Keratinocyte (primary cell): ENCODE measurements around the gene SPDL1. TPM values are rescaled to one million over a fixed set of nuclear protein-coding genes. Genes with fewer than 3 reads are reported as not detected.

ENCODE experiments used
- DNase-seq: peaks from one replicate; pipeline ENCODE4 v3.0.0-alpha.2; 2011; ENCODE audit warnings: low read depth, missing footprints, low spot score
- FAIRE-seq: peaks from 2 replicates; lab custom pipeline; 2011; peaks lifted over from hg19 to GRCh38; lab: Jason Lieb, UNC
- H2AFZ ChIP-seq: 2 replicates; pipeline ENCODE4 v1.6.0; 2012; ENCODE audit warnings: low read length, control low read depth, inconsistent platforms; ENCODE audit not compliant: control insufficient read depth
- H3K27ac ChIP-seq: 2 replicates; pipeline ENCODE4 v1.5.1; 2011; ENCODE audit warnings: low read length; ENCODE audit not compliant: control insufficient read depth, insufficient read depth
- H3K27me3 ChIP-seq: 3 replicates; pipeline ENCODE4 v1.6.0; 2011; ENCODE audit warnings: low read length; ENCODE audit not compliant: control insufficient read depth, insufficient read depth; ENCODE audit errors: extremely low read depth
- H3K36me3 ChIP-seq, 2 experiments: 2 replicates in 1 of 2; 3 replicates in 1 of 2; pipeline ENCODE4 v1.5.1; 2011; ENCODE audit warnings: low read length in 2 of 2, mild to moderate bottlenecking in 1 of 2; ENCODE audit not compliant: control insufficient read depth in 2 of 2, insufficient read depth in 2 of 2; ENCODE audit errors: extremely low read depth in 1 of 2
- H3K4me1 ChIP-seq: 3 replicates; pipeline ENCODE4 v1.5.1; 2011; ENCODE audit warnings: low read length; ENCODE audit not compliant: control insufficient read depth, insufficient read depth; ENCODE audit errors: extremely low read depth
- H3K4me2 ChIP-seq: 3 replicates; pipeline ENCODE4 v1.6.0; 2011; ENCODE audit warnings: low read depth, low read length; ENCODE audit not compliant: control insufficient read depth, insufficient read depth; ENCODE audit errors: extremely low read depth
- H3K4me3 ChIP-seq, 3 experiments: fragments of 200-600 bp in 1 of 3; sonication (generic) in 1 of 3; 2 replicates in 2 of 3; 3 replicates in 1 of 3; pipeline ENCODE4 v1.5.1; 2011 to 2016; ENCODE audit warnings: low read length in 3 of 3, mild to moderate bottlenecking in 3 of 3, control low read depth in 2 of 3, inconsistent platforms in 1 of 3, low read depth in 1 of 3, mixed read lengths in 1 of 3, mixed run types in 1 of 3, moderate library complexity in 1 of 3; ENCODE audit not compliant: control insufficient read depth in 2 of 3, insufficient read depth in 2 of 3; ENCODE audit errors: extremely low read depth in 1 of 3
- H3K79me2 ChIP-seq: 2 replicates; pipeline ENCODE4 v1.6.0; 2012; ENCODE audit warnings: low read length; ENCODE audit not compliant: control insufficient read depth, insufficient read depth
- H3K9ac ChIP-seq: 3 replicates; pipeline ENCODE4 v1.6.0; 2011; ENCODE audit warnings: low read length; ENCODE audit not compliant: control insufficient read depth, insufficient read depth; ENCODE audit errors: extremely low read depth
- H3K9me1 ChIP-seq: 3 replicates; pipeline ENCODE4 v1.6.0; 2011; ENCODE audit warnings: low read length; ENCODE audit not compliant: control insufficient read depth, insufficient read depth; ENCODE audit errors: extremely low read depth
- H3K9me3 ChIP-seq: 2 replicates; pipeline ENCODE4 v1.5.1; 2012; ENCODE audit warnings: low read depth, low read length; ENCODE audit not compliant: control insufficient read depth
- H4K20me1 ChIP-seq: 3 replicates; pipeline ENCODE4 v1.6.0; 2011; ENCODE audit warnings: low read length; ENCODE audit not compliant: control insufficient read depth, insufficient read depth; ENCODE audit errors: extremely low read depth
- EZH2 ChIP-seq: IDR thresholded peaks from one replicate; pipeline ENCODE4 v1.6.1; 2012; ENCODE audit warnings: inconsistent platforms, mild to moderate bottlenecking, low read length, moderate library complexity
- dilution Hi-C: fragments of 300-500 bp; cut with MboI; formaldehyde crosslinking; loops from one replicate; pipeline ENCODE4 v1.7.0; 2020; ENCODE audit warnings: low sequenced_read_pairs; ENCODE audit not compliant: extremely low pct_ligation_motif_present
- polyA plus RNA-seq, 5 experiments: library from polyadenylated mRNA; depleted of rRNA in 3 of 5; stranded (reverse) in 3 of 5; stranded (forward) in 1 of 5; unstranded in 1 of 5; fragments of >200 nt; gene quantifications; 1 replicate in 1 of 5; 2 replicates in 3 of 5; 3 replicates in 1 of 5; pipeline versions ENCODE4 v1.2.1 to v1.2.3, GENCODE V29; 2011 to 2012; ENCODE audit warnings: missing spikeins in 2 of 5, low read depth in 1 of 5, low replicate concordance in 1 of 5
- TF ChIP-seq, protein P1 (sequence below), 3 experiments: IDR thresholded peaks in 1 of 3; conservative IDR thresholded peaks in 1 of 3; optimal IDR thresholded peaks in 1 of 3; 2 replicates in 2 of 3; 3 replicates in 1 of 3; pipeline versions ENCODE3 to v1.5.1; 2011; ENCODE audit warnings: low read length in 3 of 3, mild to moderate bottlenecking in 3 of 3, moderate library complexity in 2 of 3, control low read depth in 1 of 3, inconsistent platforms in 1 of 3; ENCODE audit not compliant: insufficient read depth in 2 of 3; ENCODE audit errors: extremely low read depth in 1 of 3

Gene SPDL1
- polyA plus RNA-seq, 1 donor (not counting 4 experiments of a cell fraction or from before 2014, with no cell fraction given): 24.6 TPM

DNA sequence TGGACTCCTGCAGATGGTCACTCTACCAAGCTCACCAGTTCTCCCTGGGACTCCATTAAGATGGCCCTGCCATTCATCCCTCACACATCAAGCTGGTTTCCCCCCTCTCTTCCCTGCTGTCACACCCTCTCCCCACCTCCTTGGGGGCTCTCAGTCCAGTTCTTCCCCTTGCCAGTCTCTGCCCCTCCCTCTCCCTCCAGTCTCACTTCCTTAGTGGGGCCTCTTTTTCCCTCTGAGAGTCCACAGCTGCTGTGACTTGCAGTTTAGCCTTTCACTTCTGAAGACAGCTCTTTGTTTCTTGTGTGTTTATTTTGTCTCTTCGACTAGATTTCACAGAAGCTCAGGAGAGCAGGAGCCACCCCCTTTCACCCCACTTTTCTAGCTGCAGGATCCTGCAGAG lies 64.0 kb downstream of the SPDL1 start:
- H3K79me2 ChIP-seq: no peaks in the 10 kb centered on the region
- FAIRE-seq (no peak), DNase-seq (no peak)
- H3K9ac ChIP-seq: no peak overlapping the region
- no peak overlapping the region for H3K4me3 ChIP-seq
- no peak overlapping the region for H2AFZ ChIP-seq
- dilution Hi-C loops: no loop called here
- no peaks in the 10 kb centered on the region for H4K20me1 ChIP-seq
- H3K4me2 ChIP-seq: no peak overlapping the region
- H3K36me3 ChIP-seq: no peaks in the 10 kb centered on the region
- no peaks in the 10 kb centered on the region for H3K9me1 ChIP-seq
- H3K27me3 ChIP-seq: no peaks in the 10 kb centered on the region
- H3K4me1 ChIP-seq: peaks cover 17% of the 10 kb centered on the region
- no peaks in the 10 kb centered on the region for H3K9me3 ChIP-seq
- H3K27ac ChIP-seq: no peak overlapping the region
- TF ChIP-seq EZH2: no peak
- TF ChIP-seq, protein P1, sequence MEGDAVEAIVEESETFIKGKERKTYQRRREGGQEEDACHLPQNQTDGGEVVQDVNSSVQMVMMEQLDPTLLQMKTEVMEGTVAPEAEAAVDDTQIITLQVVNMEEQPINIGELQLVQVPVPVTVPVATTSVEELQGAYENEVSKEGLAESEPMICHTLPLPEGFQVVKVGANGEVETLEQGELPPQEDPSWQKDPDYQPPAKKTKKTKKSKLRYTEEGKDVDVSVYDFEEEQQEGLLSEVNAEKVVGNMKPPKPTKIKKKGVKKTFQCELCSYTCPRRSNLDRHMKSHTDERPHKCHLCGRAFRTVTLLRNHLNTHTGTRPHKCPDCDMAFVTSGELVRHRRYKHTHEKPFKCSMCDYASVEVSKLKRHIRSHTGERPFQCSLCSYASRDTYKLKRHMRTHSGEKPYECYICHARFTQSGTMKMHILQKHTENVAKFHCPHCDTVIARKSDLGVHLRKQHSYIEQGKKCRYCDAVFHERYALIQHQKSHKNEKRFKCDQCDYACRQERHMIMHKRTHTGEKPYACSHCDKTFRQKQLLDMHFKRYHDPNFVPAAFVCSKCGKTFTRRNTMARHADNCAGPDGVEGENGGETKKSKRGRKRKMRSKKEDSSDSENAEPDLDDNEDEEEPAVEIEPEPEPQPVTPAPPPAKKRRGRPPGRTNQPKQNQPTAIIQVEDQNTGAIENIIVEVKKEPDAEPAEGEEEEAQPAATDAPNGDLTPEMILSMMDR (optimal IDR thresholded peaks at IDR 0.05 in 1 of 3, IDR thresholded peaks at IDR 0.05 in 1 of 3, conservative IDR thresholded peaks at IDR 0.05 in 1 of 3; ENCODE audit: extremely low read depth in 1 of 3, insufficient read depth in 2 of 3, low read length in 3 of 3): no peak

DNA sequence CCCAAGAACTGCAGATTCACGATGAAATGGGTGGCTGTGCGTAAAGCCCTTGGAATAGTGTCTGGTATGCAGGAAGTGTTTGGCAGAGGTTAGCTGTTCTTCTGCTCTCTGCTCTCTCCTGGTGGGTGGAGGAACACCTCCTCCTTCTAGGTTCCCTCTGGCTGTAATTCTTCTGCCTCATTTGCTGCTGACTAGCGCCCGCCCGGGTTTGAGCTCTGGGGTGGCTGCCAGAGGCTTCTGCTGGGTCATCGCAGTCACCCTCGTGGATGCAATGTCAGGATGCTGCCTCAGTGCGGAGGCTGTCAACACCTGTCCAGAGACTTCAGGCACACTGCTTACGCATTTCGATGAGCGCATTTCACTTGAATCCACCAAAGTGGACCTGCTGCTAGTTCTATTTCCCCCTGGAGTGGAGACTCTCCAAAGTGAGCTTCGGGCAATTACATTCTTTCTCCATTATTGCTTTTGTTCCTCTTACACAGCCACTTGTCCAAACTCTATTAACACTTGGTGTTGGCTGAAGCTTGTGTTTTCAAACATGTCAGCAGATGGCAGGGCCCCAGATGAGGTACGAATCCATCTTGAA lies 65.2 kb downstream of the SPDL1 start:
- no peaks in the 10 kb centered on the region for H3K79me2 ChIP-seq
- H3K4me3 ChIP-seq: no peak overlapping the region
- no peak overlapping the region for H3K27ac ChIP-seq
- no peaks in the 10 kb centered on the region for H3K9me3 ChIP-seq
- H2AFZ ChIP-seq: no peak overlapping the region
- peaks cover 17% of the 10 kb centered on the region for H3K4me1 ChIP-seq
- no peak overlapping the region for H3K9ac ChIP-seq
- H3K36me3 ChIP-seq: no peaks in the 10 kb centered on the region
- H3K4me2 ChIP-seq: no peak overlapping the region
- no peaks in the 10 kb centered on the region for H3K27me3 ChIP-seq
- no peaks in the 10 kb centered on the region for H4K20me1 ChIP-seq
- dilution Hi-C loops: no loop called here
- no peaks in the 10 kb centered on the region for H3K9me1 ChIP-seq
- TF ChIP-seq, protein P1 (optimal IDR thresholded peaks at IDR 0.05 in 1 of 3, IDR thresholded peaks at IDR 0.05 in 1 of 3, conservative IDR thresholded peaks at IDR 0.05 in 1 of 3; ENCODE audit: extremely low read depth in 1 of 3, insufficient read depth in 2 of 3, low read length in 3 of 3): no peak
- no peak for TF ChIP-seq EZH2
- no peak for FAIRE-seq
- DNase-seq: no peak
